Forelimb muscle (tissue), 1 donor: ENCODE measurements around the gene A3GALT2. TPM values are rescaled to one million over a fixed set of nuclear protein-coding genes. Genes with fewer than 3 reads are reported as not detected.

Experiments used
- DNase-seq: peaks from one replicate; pipeline ENCODE4 v3.0.0-alpha.2; 2013; ENCODE audit warnings: low read depth
- polyA plus RNA-seq: library from polyadenylated mRNA; unstranded; fragments of 120-200 nt; gene quantifications from one replicate; pipeline ENCODE4 v1.2.1, GENCODE V29; 2013; ENCODE audit not compliant: insufficient read length

The A3GALT2 gene
- polyA plus RNA-seq, 1 donor: not detected

DNA sequence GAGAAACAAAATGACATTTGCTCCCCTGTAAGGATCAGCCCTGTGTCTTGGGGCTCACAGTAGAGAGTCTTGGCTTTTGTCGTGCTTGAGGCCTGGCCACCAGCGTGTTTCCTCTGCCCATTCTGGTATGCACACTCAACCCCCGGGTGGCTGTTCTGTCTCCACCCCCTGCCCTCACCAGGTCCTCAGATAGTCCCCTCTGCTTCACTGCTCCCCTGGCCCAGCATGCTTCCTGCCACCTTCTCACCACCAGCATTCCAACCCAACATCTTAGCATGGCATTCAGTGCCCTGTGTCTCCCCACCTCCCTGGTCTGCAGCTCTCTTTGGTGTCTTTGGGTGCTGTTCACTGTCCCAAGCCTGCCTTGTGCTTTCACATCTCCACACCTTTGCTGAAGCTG, 48.4 kb downstream of the A3GALT2 start:
- DNase-seq: no peak

DNA sequence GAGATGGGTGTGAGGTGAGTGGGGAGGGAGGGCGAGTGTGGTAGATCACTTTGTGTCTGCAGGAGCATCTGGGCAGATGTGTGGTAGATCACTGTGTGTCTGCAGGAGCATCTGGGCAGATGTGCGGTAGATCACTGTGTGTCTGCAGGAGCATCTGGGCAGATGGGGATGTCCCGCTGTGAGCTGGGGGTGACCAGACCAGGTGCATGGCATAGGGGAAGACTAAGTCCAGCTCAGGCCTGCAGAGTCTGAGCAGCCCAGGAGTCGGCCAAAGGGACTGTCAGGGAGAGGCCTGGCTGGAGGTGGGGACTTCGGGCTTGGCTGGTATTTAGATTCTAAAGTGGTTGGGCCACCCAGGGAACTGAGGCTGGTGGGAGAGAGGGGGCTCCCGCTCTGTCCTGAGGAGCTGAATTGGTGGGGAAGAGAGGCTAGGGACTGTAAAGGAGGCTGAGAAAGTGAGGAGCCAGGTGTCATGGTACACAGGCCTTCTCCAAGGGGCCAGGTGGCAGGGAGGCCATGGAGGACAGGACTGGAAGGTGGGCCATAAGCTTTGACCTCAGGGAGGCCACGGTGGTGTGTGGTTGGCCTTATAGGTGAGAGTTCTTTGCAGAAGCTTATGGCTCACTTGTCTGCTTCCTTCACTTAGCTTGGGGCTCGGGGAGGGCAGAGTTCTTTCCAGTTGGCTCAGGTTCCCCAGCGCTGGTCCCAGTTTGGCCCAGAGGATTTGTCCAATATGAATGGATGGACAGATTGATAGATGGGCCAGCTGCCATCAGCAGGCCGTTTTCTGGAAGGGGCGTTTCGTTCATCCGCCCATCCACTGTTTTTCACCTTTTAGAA, 49.0 kb downstream of the A3GALT2 start:
- DNase-seq: no peak

DNA sequence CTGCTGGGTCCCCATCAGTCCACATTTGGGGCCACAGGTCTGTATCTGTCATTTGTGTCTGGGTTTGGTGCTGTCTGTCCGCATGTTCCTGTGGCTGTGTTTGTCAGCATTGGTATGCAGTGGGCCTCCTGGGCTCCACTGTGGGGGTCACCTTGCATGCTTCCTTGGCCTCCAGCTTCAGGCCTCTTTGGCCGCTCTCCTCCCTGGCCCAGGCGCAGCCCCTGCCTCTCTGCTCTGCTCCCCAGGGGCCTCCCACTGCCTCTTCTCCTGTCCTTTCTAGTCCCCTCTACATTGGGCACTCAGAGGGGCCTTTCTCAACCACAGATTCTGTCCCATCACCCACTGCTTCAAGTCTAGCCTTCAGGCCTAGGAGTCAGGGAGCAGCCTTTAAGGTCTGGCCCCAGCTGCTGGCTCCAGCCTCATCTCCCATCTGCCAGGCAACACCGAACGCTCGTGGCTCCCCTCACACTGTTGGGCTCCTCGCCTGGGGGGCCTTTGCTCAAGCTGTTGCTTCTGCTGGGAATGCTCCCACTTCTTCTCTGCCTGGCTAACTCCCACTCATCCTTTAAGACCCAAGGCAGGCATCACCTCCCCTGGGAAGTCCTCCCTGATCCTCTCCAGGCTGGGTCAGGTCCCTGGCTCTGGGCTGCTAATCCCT, 50.0 kb downstream of the A3GALT2 start:
- DNase-seq: no peak

DNA sequence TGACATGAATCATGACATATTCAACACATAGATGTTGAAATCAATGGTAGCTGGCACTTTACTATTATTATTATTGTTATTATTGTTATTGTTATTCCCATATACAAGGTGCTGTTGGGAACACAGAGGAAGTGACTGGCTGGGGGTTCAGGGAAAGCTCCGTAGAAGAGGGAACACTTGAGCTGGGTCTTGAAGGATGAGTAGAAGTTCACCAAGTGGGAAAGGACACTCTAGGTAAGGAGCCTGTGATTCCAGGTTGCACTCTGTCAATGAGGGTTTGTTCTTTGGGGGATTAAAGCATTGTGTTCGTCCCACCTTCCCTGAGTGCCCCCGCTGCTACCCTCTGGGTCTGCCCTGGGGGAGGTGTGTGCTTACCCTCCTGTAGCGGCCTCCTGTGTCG, 50.5 kb downstream of the A3GALT2 start:
- DNase-seq: no peak

DNA sequence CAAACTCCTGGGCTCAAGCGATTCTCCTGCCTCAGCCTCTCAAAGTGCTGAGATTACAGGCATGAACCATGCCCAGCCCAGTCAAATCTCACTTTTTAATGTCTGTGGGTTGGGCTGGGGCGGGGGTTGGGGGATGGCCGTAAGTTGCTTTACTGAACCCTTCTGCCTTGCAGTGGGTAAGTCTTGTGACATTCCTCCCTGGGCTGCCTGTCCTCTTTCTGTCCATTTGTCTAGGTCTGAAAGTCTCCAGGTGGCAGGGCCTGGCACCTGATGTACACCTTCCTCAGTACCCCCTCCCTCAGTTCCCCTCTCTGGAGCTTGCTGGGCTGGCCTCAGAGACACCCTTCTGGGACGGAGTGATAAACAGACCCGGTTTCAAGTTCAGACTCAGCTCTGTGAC, 51.3 kb downstream of the A3GALT2 start:
- no peak for DNase-seq

DNA sequence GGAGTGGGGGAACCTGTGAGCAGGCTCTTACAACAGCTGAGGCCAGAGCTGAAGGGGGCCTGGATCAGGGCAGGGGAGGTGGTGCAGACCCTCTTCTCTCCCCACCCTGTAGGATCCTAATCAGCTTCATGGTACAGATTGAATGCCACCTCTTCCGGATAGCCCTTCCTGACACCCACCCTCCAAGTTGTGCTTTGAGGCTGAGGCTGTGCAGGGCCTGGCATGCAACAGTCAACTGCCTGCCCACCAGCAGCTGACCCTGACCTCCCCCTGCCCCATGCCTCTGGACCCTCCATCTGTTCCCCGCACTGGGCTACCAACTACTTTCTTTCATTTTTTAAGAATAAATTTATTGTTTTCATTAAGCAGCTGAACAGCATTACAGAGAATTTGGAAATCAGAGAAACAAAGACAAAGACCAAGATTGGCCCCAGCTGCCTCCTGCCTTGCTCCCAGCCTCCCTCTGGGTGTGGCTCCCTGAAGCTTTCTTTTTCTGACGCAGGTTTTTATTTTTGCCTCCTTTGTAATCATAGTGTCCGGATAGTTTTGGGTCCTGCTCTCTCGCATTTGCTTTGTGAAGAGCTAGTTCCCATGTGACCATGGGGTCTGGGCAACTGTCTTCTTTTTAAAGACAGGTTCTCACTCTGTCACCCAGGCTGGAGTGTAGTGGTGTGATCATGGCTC, 51.8 kb downstream of the A3GALT2 start:
- no peak for DNase-seq

DNA sequence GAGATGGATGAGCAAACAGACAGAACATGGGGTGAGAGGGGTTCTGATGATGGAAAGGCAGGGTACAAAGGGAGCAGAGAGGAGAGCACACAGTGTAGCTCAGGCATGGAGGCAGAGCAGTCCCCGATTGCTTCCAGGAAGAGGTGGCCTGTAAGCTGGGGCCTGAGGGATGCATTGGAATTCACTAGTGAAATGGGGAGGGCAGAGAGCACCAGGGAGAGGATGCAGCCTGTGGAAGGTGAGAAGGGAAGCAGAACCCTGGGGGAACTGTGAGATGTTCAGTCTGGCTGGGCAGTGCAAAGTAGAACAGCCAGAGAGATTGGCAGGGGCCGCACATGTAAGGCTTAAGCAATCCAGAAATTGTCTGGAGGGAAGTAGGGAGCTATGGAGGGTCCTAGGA, 52.4 kb downstream of the A3GALT2 start:
- DNase-seq: no peak

DNA sequence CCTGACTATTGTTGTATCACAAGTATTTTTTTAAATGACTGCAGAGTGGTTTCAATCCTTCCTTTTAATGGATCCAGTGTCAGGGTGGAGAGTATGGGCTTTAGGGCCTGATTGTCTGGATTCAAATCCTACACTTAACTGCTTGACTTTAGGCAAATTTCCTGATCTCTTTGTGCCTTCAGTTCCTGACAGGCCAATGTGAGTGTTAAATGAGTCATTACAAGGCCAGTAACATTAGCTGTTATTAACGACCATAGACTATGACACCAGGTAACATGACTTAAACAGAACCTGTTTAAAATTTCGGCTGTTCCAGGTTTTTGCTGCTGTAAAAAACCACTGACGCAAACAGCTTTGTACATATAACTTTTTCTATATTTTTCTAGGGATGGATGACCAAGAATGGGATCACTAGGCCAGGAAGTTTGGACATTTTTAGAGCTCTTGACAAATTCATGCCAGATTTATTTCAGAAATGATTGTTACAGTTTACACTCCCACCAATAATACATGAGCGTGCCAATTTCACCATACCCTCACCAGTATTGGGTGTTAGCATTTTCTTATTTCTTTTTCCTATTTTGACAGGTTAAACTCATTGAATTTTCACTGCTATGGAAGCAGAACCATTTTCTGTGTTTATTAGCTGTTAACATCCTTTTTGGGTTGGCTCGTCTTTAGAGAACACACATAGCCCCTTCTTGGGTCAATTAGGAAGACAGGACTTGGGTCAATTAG, 53.3 kb downstream of the A3GALT2 start:
- DNase-seq: no peak

DNA sequence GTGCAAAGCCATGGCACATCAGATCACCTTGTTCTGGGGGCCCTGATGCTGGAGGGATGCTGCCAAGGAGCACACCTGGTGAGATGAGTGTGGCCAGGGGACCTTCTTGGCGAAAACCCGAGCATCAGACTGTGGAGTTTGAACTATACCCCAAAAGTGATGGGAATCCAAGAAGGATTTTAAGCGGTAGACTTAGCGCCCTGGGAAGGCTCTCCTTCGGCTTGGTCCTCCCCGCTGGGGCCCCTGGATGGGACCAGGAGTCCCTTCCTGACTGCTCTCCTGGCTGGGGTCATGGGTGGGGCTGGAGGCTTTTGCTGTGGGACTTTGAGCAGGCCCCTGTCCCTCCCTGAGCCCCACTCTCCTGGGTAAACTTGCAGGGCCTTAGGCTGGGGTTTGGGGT, 54.1 kb downstream of the A3GALT2 start:
- DNase-seq: no peak

DNA sequence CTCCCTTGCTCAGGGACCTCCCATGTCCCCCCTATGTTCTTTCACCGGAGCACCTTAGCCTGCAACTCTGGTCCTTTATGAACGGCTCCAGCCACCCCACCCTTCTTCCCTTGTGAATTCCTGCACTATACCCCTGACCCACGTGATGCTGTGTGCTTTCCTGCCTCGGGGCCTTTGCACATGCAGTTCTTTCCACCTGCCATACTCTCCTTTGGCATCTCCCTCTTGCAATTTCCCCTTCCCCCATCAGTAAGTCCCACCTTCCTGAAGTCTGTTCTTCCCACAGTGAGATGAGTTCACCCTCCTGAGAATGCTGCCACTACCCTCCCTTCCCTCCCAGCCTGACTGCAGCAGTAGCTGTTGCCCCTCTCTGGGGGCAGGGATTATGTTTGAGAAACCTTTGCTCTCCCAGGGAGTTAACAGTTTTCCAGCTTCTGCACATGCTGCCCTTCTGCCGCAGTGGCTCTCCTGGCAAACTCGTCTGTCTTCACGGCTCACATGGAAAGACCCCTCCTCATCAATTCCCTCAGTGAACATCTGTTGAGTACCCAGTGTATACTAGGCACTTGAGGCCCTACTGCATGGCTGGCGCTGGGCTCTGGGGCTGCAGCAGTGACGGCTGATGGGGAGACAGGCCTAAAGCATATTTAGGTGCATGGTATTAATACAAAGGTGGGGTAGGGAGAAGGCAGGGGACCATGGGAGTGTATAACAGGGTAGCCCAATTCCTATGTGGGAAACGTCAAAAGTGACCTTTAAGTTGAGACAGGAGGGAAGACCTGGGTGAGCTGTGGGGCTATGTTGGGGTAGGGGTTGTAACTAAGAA, 54.9 kb downstream of the A3GALT2 start:
- no peak for DNase-seq

DNA sequence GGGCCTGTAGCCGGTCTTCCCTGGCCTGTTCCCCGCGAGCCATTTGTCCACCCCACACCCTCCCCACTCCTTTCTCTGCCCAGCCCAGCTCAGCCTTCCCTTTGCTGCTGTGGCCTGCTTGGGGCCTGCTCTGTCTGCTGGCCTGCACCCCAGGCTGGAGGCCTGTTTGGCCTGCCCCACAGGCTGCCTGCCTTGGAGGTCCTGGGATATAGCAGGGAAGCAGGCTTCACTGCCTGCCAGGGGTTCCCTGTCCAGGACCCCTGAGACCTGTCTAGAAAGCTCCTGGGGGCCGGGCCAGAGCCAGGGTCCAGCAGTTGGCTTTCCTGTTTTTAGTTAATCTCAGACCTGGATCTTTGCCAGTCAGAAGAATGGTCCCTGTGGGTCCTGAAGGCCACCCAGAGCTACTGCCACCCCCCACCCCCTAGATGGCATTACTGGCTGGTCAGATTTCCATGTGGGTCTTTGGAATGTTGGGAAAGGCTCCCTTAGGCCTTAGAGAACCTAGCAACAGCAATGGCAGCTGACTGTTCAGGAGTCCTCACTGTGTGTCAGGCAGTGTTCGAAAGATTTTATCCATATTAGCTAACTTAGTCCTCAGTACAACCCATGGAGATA, 56.9 kb downstream of the A3GALT2 start:
- no peak for DNase-seq

DNA sequence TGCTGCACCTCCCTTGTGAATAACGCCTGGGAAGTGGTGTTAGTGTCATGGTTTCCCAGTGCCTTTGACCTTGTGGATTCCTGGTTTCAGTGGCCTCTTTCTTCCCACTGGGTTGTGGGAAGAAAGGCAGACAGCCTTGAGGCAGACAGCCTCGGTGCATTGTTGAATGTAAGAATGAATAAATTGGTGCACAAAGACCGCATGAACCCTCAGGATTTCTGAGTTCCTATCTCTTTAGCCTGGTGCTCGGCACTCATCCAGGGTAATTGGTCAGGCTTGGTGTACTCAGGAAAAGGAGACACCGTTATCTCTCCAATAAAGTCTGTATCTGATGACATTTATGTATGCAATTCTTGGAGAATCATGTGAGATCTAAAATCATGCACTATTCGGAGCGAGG, 59.6 kb downstream of the A3GALT2 start:
- DNase-seq: no peak

DNA sequence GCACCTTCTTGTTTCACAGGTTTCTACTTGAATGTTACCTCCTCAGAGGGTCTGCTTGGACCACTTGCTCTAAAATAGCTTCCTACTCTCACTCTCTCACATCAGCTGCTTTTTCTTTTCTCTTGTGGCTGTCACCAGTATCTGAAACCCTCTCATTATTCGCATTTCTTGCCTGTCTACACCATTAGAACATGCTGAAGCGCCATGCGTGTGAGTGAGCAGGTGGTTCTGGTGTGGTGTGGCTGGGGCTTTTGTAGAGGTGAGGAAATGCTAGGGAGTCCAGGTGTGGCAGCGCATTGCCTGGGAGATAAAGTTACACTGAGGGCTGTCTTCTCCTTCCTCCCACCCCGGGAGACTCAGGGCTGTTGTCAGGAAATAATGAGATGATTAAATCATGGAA, 60.5 kb downstream of the A3GALT2 start:
- no peak for DNase-seq

DNA sequence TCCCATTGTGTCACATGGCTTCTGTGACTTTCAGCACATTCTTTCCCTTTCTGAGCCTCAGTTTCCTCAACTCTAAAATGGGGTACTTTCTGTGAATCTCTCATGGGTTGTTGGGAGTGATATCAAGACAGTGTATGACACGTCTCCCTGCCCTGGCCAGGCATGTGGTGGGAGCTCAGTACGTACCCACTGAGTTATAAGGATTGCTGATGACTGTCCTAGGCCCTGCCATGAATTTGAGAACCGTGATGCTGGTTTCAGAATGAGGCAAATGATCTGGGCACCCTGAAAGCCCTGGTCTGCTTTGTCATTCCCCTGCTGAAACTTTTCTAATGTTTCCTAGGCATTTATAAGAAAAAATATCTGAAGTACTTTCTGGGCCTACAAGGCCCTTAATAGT, 61.0 kb downstream of the A3GALT2 start:
- no peak for DNase-seq

DNA sequence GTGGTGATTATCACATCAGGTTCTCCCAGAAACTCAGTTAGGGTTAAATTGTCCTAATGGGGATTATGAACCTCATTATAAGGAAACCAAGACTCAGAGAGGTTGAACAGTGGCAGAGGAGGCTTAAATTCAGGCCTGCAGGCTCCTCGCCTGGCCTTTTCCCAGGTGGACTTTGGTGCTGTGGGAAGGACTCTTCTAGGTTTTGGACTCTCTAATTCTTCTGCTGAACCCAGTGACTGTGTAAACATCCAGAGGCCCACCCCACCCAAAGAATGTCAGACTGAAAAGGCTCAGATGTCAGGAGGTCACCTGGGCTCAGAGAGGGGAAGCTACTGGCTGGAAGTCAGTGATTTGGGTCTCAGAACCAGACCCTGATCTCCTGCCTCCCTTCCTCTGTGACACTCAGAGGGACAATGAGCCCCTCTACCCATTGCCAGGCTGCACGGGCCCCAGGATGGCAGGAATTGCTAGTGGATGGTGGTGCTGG, 62.1 kb downstream of the A3GALT2 start:
- DNase-seq: no peak

DNA sequence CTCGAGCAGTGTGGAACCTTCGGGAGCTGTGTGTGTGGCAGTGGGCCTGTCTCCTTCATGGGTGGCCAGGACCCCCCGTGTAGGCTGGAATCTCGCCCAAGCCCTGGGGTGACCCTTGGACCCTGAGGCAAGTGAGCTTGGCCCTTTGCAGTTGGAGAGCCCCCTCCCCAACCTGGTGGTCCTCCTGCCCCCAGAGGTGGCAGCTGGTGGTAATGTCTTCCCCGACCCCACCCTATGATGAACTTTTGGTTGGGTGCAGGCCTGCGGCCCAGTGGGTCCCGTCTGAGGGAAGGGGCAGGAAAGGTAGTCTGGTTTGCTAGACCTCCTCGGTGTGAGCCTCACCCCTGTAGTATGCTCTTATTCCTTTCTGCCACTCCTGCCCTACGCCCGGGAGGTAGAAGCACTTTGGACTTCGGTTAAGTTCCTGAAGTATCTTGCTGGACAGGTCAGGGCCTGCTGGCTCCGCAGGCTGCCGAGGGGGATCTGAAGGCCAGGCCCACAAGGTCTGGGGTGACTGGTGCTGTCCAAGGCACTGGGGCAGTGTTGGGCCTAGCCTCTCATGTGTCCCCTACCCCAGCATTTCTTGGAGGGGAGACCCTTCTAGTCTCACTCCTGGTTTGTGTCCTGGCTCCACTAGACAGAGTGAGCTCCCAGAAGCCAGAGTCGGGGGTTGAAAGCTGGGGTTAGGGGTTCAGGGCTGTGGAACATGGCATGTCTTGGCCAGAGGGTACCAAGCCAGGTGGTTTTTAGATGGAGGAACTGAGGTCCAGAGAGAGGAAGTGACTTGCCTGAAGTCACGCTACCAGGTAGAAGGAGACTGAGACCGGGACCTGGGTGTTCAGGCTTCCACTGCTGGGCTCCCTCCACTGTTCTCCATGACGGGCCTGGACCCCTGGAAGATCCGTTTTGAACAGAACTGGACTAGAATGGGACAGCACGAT, 62.9 kb downstream of the A3GALT2 start:
- no peak for DNase-seq

DNA sequence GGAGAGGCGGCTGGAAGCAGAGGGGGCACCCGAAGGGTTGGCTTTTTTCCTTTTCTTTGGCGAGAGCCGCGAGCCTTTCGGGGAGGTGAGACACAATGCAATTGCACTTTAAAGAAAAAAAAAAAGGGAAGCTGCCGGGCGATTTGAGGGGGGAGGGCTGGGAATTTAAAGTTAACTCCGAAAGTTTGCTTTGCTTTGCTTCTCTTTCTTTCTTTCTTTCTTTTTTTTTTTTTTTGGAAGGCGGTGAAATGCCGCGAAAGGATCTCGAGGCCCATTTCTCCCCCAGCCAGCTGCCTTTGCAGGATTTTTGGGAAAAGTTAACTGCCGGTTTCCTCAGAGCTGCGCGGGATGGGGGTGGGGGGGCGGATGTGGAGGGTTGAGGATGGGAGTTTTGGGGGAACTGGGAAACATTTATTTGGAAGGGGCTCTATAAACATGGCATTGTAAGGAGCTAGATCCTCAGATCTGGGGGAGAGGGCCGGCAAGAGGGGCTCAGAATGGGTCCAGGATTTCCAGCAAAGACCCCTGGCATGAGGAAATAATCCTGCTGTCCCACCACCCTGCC, 63.6 kb downstream of the A3GALT2 start:
- DNase-seq: no peak
